GM12878 (cell line): ENCODE results near the gene INSC. TPM values are rescaled to one million over a fixed set of nuclear protein-coding genes. Genes with fewer than 3 reads are reported as not detected.

ENCODE experiments used
- ATAC-seq: fragments of 200-7000 bp; cut with Tn5 transposase; 3 replicates; pipeline ENCODE4 v1.9.1; 2020; ENCODE audit warnings: mild to moderate bottlenecking, moderate library complexity
- BruUV-seq: library from RNA; stranded (reverse); fragments of 400-500 nt; replicated peaks from 2 replicates; lab custom pipeline; 2021; lab: Mats Ljungman, UMichigan
- CTCF ChIA-PET: fragments of 300-600 bp; sonication (Branson Sonifier 250); formaldehyde crosslinking; extraction: SDS; loops from one replicate; lab custom pipeline; 2021; ENCODE audit warnings: inconsistent platforms; lab: Yijun Ruan, JAX
- POLR2A ChIA-PET: fragments of 350-600 bp; formaldehyde crosslinking; extraction: SDS; loops from one replicate; lab custom pipeline; 2021; ENCODE audit warnings: inconsistent platforms; lab: Charles Lee
- RAD21 ChIA-PET: fragments of 300-600 bp; sonication (Branson Sonifier 250); formaldehyde crosslinking; loops from one replicate; lab custom pipeline; 2023; ENCODE audit warnings: antibody characterized with exemption; ENCODE audit not compliant: unreplicated experiment; lab: Charles Lee
- SMC1A ChIA-PET: fragments of 300-600 bp; sonication (Branson Sonifier 250); formaldehyde crosslinking; loops from one replicate; lab custom pipeline; 2023; ENCODE audit not compliant: unreplicated experiment, uncharacterized antibody; lab: Charles Lee
- DNase-seq: peaks from one replicate; pipeline ENCODE4 v3.0.0-alpha.2; 2011; ENCODE audit warnings: low read depth, low spot score
- FAIRE-seq: peaks from 3 replicates; lab custom pipeline; 2011; peaks lifted over from hg19 to GRCh38; lab: Jason Lieb, UNC
- H2AFZ ChIP-seq: 2 replicates; pipeline ENCODE4 v1.6.0; 2011; ENCODE audit warnings: low read depth, low read length, control low read depth; ENCODE audit not compliant: control insufficient read depth
- H3K27ac ChIP-seq: 2 replicates; pipeline ENCODE4 v1.5.1; 2011; ENCODE audit warnings: control low read depth; ENCODE audit not compliant: control insufficient read depth, insufficient read depth
- H3K27me3 ChIP-seq, 2 experiments: replicated peaks in 1 of 2; 2 replicates each; pipeline versions ENCODE4 v1.6.0 to v1.6.1; 2011; ENCODE audit warnings: low read length in 1 of 2; ENCODE audit not compliant: control insufficient read depth in 2 of 2, insufficient read depth in 2 of 2
- H3K36me3 ChIP-seq, 2 experiments: 2 replicates each; pipeline ENCODE4 v1.5.1; 2011; ENCODE audit warnings: low read length in 1 of 2; ENCODE audit not compliant: control insufficient read depth in 2 of 2, insufficient read depth in 2 of 2
- H3K4me1 ChIP-seq: 2 replicates; pipeline ENCODE4 v1.6.1; 2011; ENCODE audit warnings: mild to moderate bottlenecking, low read length, moderate library complexity, mixed read lengths; ENCODE audit not compliant: control insufficient read depth, insufficient read depth
- H3K4me2 ChIP-seq: 2 replicates; pipeline ENCODE4 v1.6.0; 2011; ENCODE audit warnings: control low read depth; ENCODE audit not compliant: control insufficient read depth, insufficient read depth
- H3K4me3 ChIP-seq: fragments of 200-600 bp; sonication (generic); 2 replicates; pipeline ENCODE4 v1.5.1; 2016
- H3K79me2 ChIP-seq: 2 replicates; pipeline ENCODE4 v1.6.0; 2011; ENCODE audit warnings: low read length; ENCODE audit not compliant: control insufficient read depth, insufficient read depth
- H3K9ac ChIP-seq: 2 replicates; pipeline ENCODE4 v1.8.0; 2011; ENCODE audit warnings: low read length, control low read depth, mixed read lengths; ENCODE audit not compliant: control insufficient read depth, insufficient read depth
- H3K9me3 ChIP-seq: replicated peaks from 3 replicates; pipeline ENCODE4 v1.5.1; 2011; ENCODE audit warnings: mild to moderate bottlenecking, low read length; ENCODE audit not compliant: control insufficient read depth, insufficient read depth
- H4K20me1 ChIP-seq: 2 replicates; pipeline ENCODE4 v1.6.0; 2011; ENCODE audit not compliant: control insufficient read depth, insufficient read depth
- ATF7 ChIP-seq: fragments of 450-650 bp; IDR thresholded peaks from 2 replicates; pipeline ENCODE4 v1.6.1; 2016; ENCODE audit warnings: low read depth, mild to moderate bottlenecking
- BACH1 ChIP-seq: fragments of 450-650 bp; IDR thresholded peaks from 2 replicates; pipeline ENCODE4 v1.6.1; 2017; ENCODE audit warnings: mild to moderate bottlenecking, borderline replicate concordance
- CEBPB ChIP-seq, 2 experiments: fragments of 150-350 bp in 1 of 2; IDR thresholded peaks; 2 replicates each; pipeline ENCODE4 v1.6.1; 2012 to 2014; ENCODE audit warnings: low read depth in 2 of 2, low read length in 2 of 2, borderline replicate concordance in 1 of 2, inconsistent platforms in 1 of 2
- CREM ChIP-seq: IDR thresholded peaks from 2 replicates; pipeline ENCODE4 v1.6.1; 2014; ENCODE audit warnings: antibody characterized with exemption, low read depth
- DPF2 ChIP-seq: fragments of 450-650 bp; IDR thresholded peaks from 2 replicates; pipeline ENCODE4 v1.6.1; 2017; ENCODE audit warnings: mild to moderate bottlenecking
- GABPA ChIP-seq: IDR thresholded peaks from 2 replicates; pipeline ENCODE4 v1.6.1; 2014; ENCODE audit warnings: antibody characterized with exemption, low read depth, mild to moderate bottlenecking, inconsistent platforms
- IRF4 ChIP-seq: IDR thresholded peaks from 2 replicates; pipeline ENCODE4 v1.6.1; 2011; ENCODE audit warnings: low read depth, low read length
- MTA2 ChIP-seq: fragments of 450-650 bp; IDR thresholded peaks from 2 replicates; pipeline ENCODE4 v1.6.1; 2016; ENCODE audit warnings: low read depth, mild to moderate bottlenecking, moderate library complexity
- POU2F2 ChIP-seq: IDR thresholded peaks from 3 replicates; pipeline ENCODE4 v1.6.1; 2011; ENCODE audit warnings: low read depth, mild to moderate bottlenecking, low read length, borderline replicate concordance
- WGBS: methylation state at CpG from one replicate; pipeline ENCODE4 v1.1.6; 2016; ENCODE audit warnings: low lambda C conversion rate; ENCODE audit not compliant: insufficient replicate concordance, insufficient coverage; ENCODE audit errors: missing lambda C conversion rate; 5-methylcytosine and 5-hydroxymethylcytosine counted together
- in situ Hi-C: fragments of 300-500 bp; cut with MboI; formaldehyde crosslinking; loops from 9 replicates; pipeline ENCODE4 v1.14.3; 2018; ENCODE audit warnings: mixed read lengths
- intact Hi-C: fragments of 100-400 bp; cut with micrococcal nuclease; formaldehyde crosslinking; loops from one replicate; pipeline ENCODE4 v1.14.2; 2022; ENCODE audit not compliant: unreplicated experiment
- polyA plus RNA-seq, 11 experiments: library from polyadenylated mRNA; depleted of rRNA in 4 of 11; unstranded in 6 of 11; stranded (reverse) in 5 of 11; fragments of >200 nt; fragmentation: Nextera tagmentation in 4 of 11; fragmentation: Illumina TruSeq in 1 of 11; extraction: Ambion mirVana in 4 of 11; extraction: Trizol in 1 of 11; gene quantifications; 1 replicate in 1 of 11; 2 replicates in 10 of 11; pipeline versions ENCODE4 v1.2.1 to v1.2.3, GENCODE V29; 2011 to 2016; ENCODE audit warnings: inconsistent platforms in 2 of 11, missing spikeins in 2 of 11, low read depth in 1 of 11
- total RNA-seq, 4 experiments: library from RNA; depleted of rRNA in 3 of 4; stranded (reverse); fragments of >200 nt in 3 of 4; fragmentation: Illumina TruSeq in 1 of 4; extraction: Trizol in 1 of 4; gene quantifications; 2 replicates each; pipeline versions ENCODE4 v1.2.1 to v1.2.3, GENCODE V29; 2013 to 2021
- TF ChIP-seq, protein P1 (sequence below): fragments of 450-650 bp; IDR thresholded peaks from 2 replicates; pipeline ENCODE4 v1.6.1; 2016; ENCODE audit warnings: mild to moderate bottlenecking, moderate library complexity, borderline replicate concordance
- TF ChIP-seq, protein P2 (sequence below): IDR thresholded peaks from 2 replicates; pipeline ENCODE4 v1.6.1; 2011; ENCODE audit warnings: borderline replicate concordance, low read depth, mild to moderate bottlenecking, moderate library complexity, mixed read lengths, low read length; ENCODE audit not compliant: insufficient read depth; ENCODE audit errors: extremely low read length
- TF ChIP-seq, protein P3 (sequence below): fragments of 150-350 bp; IDR thresholded peaks from 2 replicates; pipeline ENCODE4 v1.6.1; 2016; ENCODE audit warnings: low read depth, low read length
- TF ChIP-seq, protein P4 (sequence below): fragments of 450-650 bp; IDR thresholded peaks from 2 replicates; pipeline ENCODE4 v1.6.1; 2017; ENCODE audit warnings: low read depth, mild to moderate bottlenecking, moderate library complexity

The INSC gene
- total and polyA plus RNA-seq, 10 of the 15 experiments (the other 5 are each of a cell fraction or from before 2014, with no cell fraction given) = 0.13 to 0.33 TPM; not detected in 8

DNA sequence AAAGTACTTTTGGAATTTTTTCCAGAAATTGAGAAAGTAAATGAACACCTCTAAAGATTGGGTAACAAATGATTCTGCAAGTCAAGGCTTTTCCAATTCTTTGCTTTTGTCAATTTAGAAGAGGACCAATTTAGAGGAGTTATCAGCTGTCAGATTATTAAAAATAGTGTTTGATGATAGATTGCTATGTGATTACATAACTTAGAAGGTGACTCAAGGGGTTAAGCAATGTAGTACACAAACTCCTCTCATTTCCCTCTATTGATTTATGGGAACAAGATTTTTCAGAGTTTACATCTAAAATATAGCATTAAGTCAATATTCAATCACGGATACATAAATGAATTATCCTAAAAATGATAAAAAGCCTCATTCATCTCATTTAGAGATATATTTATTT is 70.3 kb downstream of the INSC start (continued):
- TF ChIP-seq, protein P1, sequence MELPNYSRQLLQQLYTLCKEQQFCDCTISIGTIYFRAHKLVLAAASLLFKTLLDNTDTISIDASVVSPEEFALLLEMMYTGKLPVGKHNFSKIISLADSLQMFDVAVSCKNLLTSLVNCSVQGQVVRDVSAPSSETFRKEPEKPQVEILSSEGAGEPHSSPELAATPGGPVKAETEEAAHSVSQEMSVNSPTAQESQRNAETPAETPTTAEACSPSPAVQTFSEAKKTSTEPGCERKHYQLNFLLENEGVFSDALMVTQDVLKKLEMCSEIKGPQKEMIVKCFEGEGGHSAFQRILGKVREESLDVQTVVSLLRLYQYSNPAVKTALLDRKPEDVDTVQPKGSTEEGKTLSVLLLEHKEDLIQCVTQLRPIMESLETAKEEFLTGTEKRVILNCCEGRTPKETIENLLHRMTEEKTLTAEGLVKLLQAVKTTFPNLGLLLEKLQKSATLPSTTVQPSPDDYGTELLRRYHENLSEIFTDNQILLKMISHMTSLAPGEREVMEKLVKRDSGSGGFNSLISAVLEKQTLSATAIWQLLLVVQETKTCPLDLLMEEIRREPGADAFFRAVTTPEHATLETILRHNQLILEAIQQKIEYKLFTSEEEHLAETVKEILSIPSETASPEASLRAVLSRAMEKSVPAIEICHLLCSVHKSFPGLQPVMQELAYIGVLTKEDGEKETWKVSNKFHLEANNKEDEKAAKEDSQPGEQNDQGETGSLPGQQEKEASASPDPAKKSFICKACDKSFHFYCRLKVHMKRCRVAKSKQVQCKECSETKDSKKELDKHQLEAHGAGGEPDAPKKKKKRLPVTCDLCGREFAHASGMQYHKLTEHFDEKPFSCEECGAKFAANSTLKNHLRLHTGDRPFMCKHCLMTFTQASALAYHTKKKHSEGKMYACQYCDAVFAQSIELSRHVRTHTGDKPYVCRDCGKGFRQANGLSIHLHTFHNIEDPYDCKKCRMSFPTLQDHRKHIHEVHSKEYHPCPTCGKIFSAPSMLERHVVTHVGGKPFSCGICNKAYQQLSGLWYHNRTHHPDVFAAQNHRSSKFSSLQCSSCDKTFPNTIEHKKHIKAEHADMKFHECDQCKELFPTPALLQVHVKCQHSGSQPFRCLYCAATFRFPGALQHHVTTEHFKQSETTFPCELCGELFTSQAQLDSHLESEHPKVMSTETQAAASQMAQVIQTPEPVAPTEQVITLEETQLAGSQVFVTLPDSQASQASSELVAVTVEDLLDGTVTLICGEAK = no peak
- TF ChIP-seq, protein P2, sequence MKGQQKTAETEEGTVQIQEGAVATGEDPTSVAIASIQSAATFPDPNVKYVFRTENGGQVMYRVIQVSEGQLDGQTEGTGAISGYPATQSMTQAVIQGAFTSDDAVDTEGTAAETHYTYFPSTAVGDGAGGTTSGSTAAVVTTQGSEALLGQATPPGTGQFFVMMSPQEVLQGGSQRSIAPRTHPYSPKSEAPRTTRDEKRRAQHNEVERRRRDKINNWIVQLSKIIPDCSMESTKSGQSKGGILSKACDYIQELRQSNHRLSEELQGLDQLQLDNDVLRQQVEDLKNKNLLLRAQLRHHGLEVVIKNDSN = no peak
- TF ChIP-seq CREM = no peak
- no peak for TF ChIP-seq MTA2

DNA sequence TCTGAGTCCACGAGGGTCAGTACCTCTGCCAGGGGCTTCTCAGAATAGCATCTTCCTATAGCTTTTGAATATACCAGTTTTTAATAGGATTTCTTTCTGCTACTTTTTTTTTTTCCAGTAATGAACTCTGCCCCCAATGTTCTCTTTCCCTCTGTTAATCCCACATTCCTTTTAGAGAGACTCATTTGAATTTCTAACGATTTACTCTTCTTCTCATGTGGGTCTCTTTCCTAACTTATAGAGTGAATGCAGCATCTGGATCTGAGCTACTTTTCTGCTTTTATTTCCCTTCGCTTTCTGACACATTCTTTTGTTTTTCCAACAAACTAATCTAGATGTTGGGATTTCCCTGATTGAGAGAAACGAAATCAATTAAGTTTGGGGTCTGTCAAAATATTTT is 71.4 kb downstream of the INSC start:
- WGBS = 5% methylated on average over 4 of the region's 4 CpGs
- H2AFZ ChIP-seq = no peak overlapping the region
- FAIRE-seq (no peak), DNase-seq (no peak), ATAC-seq (no peak)
- H3K4me1 ChIP-seq = no peaks in the 10 kb centered on the region
- H4K20me1 ChIP-seq = no peaks in the 10 kb centered on the region
- H3K9ac ChIP-seq = no peak overlapping the region
- no peak overlapping the region for H3K27ac ChIP-seq
- CTCF ChIA-PET = interaction anchor here (0.7 to 1.3 kb wide), 2 partner anchors 21 to 85 kb away, joined by 3 to 4 read pairs; no protein-coding TSS in a partner anchor
- no peak overlapping the region for H3K4me2 ChIP-seq
- SMC1A ChIA-PET = interaction anchor here (0.8 to 1.0 kb wide), 2 partner anchors 24 to 61 kb away, joined by 3 read pairs; no protein-coding TSS in a partner anchor
- H3K79me2 ChIP-seq = no peaks in the 10 kb centered on the region
- no peaks in the 10 kb centered on the region for H3K36me3 ChIP-seq
- in situ Hi-C loops = no loop called here
- BruUV-seq = no TSS peak
- no peak overlapping the region for H3K4me3 ChIP-seq
- POLR2A ChIA-PET = no interaction called here
- H3K27me3 ChIP-seq = no peaks in the 10 kb centered on the region; a peak in 1 of 4 replicates
- no peaks in the 10 kb centered on the region for H3K9me3 ChIP-seq
- RAD21 ChIA-PET = no interaction called here
- intact Hi-C loops = no loop called here
- no peak for TF ChIP-seq GABPA
- TF ChIP-seq IRF4 = no peak
- TF ChIP-seq, protein P3, sequence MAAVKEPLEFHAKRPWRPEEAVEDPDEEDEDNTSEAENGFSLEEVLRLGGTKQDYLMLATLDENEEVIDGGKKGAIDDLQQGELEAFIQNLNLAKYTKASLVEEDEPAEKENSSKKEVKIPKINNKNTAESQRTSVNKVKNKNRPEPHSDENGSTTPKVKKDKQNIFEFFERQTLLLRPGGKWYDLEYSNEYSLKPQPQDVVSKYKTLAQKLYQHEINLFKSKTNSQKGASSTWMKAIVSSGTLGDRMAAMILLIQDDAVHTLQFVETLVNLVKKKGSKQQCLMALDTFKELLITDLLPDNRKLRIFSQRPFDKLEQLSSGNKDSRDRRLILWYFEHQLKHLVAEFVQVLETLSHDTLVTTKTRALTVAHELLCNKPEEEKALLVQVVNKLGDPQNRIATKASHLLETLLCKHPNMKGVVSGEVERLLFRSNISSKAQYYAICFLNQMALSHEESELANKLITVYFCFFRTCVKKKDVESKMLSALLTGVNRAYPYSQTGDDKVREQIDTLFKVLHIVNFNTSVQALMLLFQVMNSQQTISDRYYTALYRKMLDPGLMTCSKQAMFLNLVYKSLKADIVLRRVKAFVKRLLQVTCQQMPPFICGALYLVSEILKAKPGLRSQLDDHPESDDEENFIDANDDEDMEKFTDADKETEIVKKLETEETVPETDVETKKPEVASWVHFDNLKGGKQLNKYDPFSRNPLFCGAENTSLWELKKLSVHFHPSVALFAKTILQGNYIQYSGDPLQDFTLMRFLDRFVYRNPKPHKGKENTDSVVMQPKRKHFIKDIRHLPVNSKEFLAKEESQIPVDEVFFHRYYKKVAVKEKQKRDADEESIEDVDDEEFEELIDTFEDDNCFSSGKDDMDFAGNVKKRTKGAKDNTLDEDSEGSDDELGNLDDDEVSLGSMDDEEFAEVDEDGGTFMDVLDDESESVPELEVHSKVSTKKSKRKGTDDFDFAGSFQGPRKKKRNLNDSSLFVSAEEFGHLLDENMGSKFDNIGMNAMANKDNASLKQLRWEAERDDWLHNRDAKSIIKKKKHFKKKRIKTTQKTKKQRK = no peak
- TF ChIP-seq DPF2 = no peak
- TF ChIP-seq, protein P4, sequence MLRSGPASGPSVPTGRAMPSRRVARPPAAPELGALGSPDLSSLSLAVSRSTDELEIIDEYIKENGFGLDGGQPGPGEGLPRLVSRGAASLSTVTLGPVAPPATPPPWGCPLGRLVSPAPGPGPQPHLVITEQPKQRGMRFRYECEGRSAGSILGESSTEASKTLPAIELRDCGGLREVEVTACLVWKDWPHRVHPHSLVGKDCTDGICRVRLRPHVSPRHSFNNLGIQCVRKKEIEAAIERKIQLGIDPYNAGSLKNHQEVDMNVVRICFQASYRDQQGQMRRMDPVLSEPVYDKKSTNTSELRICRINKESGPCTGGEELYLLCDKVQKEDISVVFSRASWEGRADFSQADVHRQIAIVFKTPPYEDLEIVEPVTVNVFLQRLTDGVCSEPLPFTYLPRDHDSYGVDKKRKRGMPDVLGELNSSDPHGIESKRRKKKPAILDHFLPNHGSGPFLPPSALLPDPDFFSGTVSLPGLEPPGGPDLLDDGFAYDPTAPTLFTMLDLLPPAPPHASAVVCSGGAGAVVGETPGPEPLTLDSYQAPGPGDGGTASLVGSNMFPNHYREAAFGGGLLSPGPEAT = no peak
- no peak for TF ChIP-seq CEBPB (IDR thresholded peaks at IDR 0.05; ENCODE audit: borderline replicate concordance in 1 of 2, low read depth in 2 of 2, low read length in 2 of 2)
- TF ChIP-seq BACH1 = no peak
- TF ChIP-seq POU2F2 = no peak
- TF ChIP-seq ATF7 = no peak
